ENCODE results near the gene ARL4D.
"Not testable (repeated sequence)": the region's sequence is repeated elsewhere in the genome, so short reads cannot be mapped to it uniquely, and the experiment has no call there.

ARL4D gene

GRCh38 chr17:43360376-43360738 is 38.4 kb upstream of the ARL4D start:
- Histone ChIP-seq H3K4me3 (peak overlapping the region; percentile 57 to 64), H3K27me3 (no peaks in the 10 kb centered on the region), H3K4me1 (peaks cover 0 to 26% (median 6%) of the 10 kb centered on the region in 4 donors), H3K36me3 (no peaks in the 10 kb centered on the region), H3K27ac (peak overlapping the region; percentile 81 to 90), H3K9me3 (no peaks in the 10 kb centered on the region)
- DNase-seq, result peak in 1 of 2 donors; percentile 47
- intact Hi-C loops (cut with DNase I; ENCODE audit: low total_unique reads), result no loop called here
- no peak for TF ChIP-seq CTCF (IDR thresholded peaks at IDR 0.05)

GRCh38 chr17:43360739-43361505 is 37.9 kb upstream of the ARL4D start:
- peak overlapping the region; percentile 81 to 90 for H3K27ac ChIP-seq
- peaks cover 0 to 26% (median 6%) of the 10 kb centered on the region in 4 donors for H3K4me1 ChIP-seq
- DNase-seq, result peak; percentile 88 to 97
- intact Hi-C loops (cut with DNase I; ENCODE audit: low total_unique reads), result no loop called here
- H3K36me3 ChIP-seq, result no peaks in the 10 kb centered on the region
- TF ChIP-seq CTCF (IDR thresholded peaks at IDR 0.05), result peak in 1 of 2 experiments; percentile 16
- peak overlapping the region; percentile 57 to 64 for H3K4me3 ChIP-seq
- H3K9me3 ChIP-seq, result no peaks in the 10 kb centered on the region
- H3K27me3 ChIP-seq, result no peaks in the 10 kb centered on the region

GRCh38 chr17:43363181-43363925 is 35.4 kb upstream of the ARL4D start:
- H3K27me3 ChIP-seq, result no peaks in the 10 kb centered on the region
- intact Hi-C loops (cut with DNase I; ENCODE audit: low total_unique reads), result no loop called here

GRCh38 chr17:43363926-43364285 is 34.9 kb upstream of the ARL4D start:
- Histone ChIP-seq H3K9me3 (no peaks in the 10 kb centered on the region), H3K27ac (no peak overlapping the region), H3K27me3 (no peaks in the 10 kb centered on the region), H3K4me3 (no peak overlapping the region), H3K36me3 (no peaks in the 10 kb centered on the region), H3K4me1 (peaks cover 0 to 25% (median 10%) of the 10 kb centered on the region in 4 donors)
- no peak for DNase-seq
- no peak for TF ChIP-seq CTCF (IDR thresholded peaks at IDR 0.05)
- intact Hi-C loops (cut with DNase I; ENCODE audit: low total_unique reads), result no loop called here

More at GRCh38 chr17:43363181-43363925, 35.4 kb upstream of the ARL4D start:
- Histone ChIP-seq H3K36me3 (no peaks in the 10 kb centered on the region), H3K4me3 (no peak overlapping the region), H3K9me3 (no peaks in the 10 kb centered on the region), H3K27ac (no peak overlapping the region), H3K4me1 (peaks cover 0 to 25% (median 10%) of the 10 kb centered on the region in 4 donors)
- no peak for TF ChIP-seq CTCF (IDR thresholded peaks at IDR 0.05)
- no peak for DNase-seq

- H3K27ac ChIP-seq, result no peak overlapping the region
- no peak overlapping the region for H3K4me3 ChIP-seq
- H3K27me3 ChIP-seq, result no peaks in the 10 kb centered on the region
- intact Hi-C loops (cut with DNase I; ENCODE audit: low total_unique reads), result no loop called here
- H3K4me1 ChIP-seq, result peaks cover 0 to 27% (median 13%) of the 10 kb centered on the region in 4 donors
- no peak for DNase-seq
- H3K36me3 ChIP-seq, result no peaks in the 10 kb centered on the region
- H3K9me3 ChIP-seq, result no peaks in the 10 kb centered on the region
- TF ChIP-seq CTCF (IDR thresholded peaks at IDR 0.05), result no peak
These were observed 33.4 kb upstream of the ARL4D start for GRCh38 chr17:43365356-43365755.

GRCh38 chr17:43365921-43366320 is 32.9 kb upstream of the ARL4D start:
- H3K9me3 ChIP-seq; H3K27me3 ChIP-seq; H3K4me3 ChIP-seq; DNase-seq; H3K27ac ChIP-seq; H3K36me3 ChIP-seq; intact Hi-C loops (cut with DNase I; ENCODE audit: low total_unique reads): not testable (repeated sequence)
- peaks cover 0 to 28% (median 13%) of the 10 kb centered on the region in 4 donors for H3K4me1 ChIP-seq

Measured in tibial artery (tissue), 4 donors.